Cardiac muscle cell (in vitro differentiated cells and primary cell): ENCODE data around the gene SCGB3A2. TPM values are rescaled to one million over a fixed set of nuclear protein-coding genes. Genes with fewer than 3 reads are reported as not detected.
A peak's percentile ranks its signal among the peaks of the same experiment; 100 is the strongest.

Experiments used
- DNase-seq, 2 donors: peaks; one replicate each; pipeline versions ENCODE4 v3.0.0 to v3.0.0-alpha.2; 2010 to 2017; ENCODE audit warnings: low read depth in 1 of 2, low spot score in 1 of 2
- H3K27ac ChIP-seq: fragments of 200-600 bp; sonication (generic); 2 replicates; pipeline ENCODE4 v1.5.1; 2016
- H3K27me3 ChIP-seq: fragments of 200-600 bp; sonication (generic); 2 replicates; pipeline ENCODE4 v1.6.0; 2016; ENCODE audit warnings: control low read depth
- H3K36me3 ChIP-seq: fragments of 200-600 bp; sonication (generic); 2 replicates; pipeline ENCODE4 v1.5.1; 2016; ENCODE audit warnings: control low read depth
- H3K4me1 ChIP-seq: fragments of 200-600 bp; sonication (generic); 2 replicates; pipeline ENCODE4 v1.8.1; 2017; ENCODE audit warnings: low read depth, mild to moderate bottlenecking, mixed run types
- H3K4me3 ChIP-seq: fragments of 200-600 bp; sonication (generic); 2 replicates; pipeline ENCODE4 v1.5.1; 2016; ENCODE audit warnings: mild to moderate bottlenecking
- H3K9me3 ChIP-seq: fragments of 200-600 bp; sonication (generic); 2 replicates; pipeline ENCODE4 v1.5.1; 2017; ENCODE audit warnings: low read depth, mild to moderate bottlenecking, control low read depth
- CTCF ChIP-seq: IDR thresholded peaks from 2 replicates; pipeline ENCODE4 v1.5.1; 2012; ENCODE audit warnings: low read depth, mild to moderate bottlenecking, low read length
- polyA plus RNA-seq: library from polyadenylated mRNA; unstranded; fragments of >200 nt; fragmentation: Nextera tagmentation; extraction: Ambion mirVana; gene quantifications from 2 replicates; pipeline ENCODE4 v1.2.1, GENCODE V29; 2016
- total RNA-seq: library from RNA; depleted of rRNA; stranded (reverse); fragments of >200 nt; gene quantifications from 2 replicates; pipeline ENCODE4 v1.2.3, GENCODE V29; 2016

SCGB3A2 gene
- total and polyA plus RNA-seq, 2 experiments from 2014 or later, result 0.37 TPM; not detected in 1

- no peaks in the 10 kb centered on the region for H3K9me3 ChIP-seq
- DNase-seq, result no peak
- peaks cover 31% of the 10 kb centered on the region for H3K27me3 ChIP-seq
- no peaks in the 10 kb centered on the region for H3K4me1 ChIP-seq
- H3K27ac ChIP-seq, result no peak overlapping the region
- no peaks in the 10 kb centered on the region for H3K36me3 ChIP-seq
- no peak overlapping the region for H3K4me3 ChIP-seq
- TF ChIP-seq CTCF, result no peak
These were observed 2.4 kb upstream of the SCGB3A2 start for GRCh38 chr5:147876141-147876540.

DNA sequence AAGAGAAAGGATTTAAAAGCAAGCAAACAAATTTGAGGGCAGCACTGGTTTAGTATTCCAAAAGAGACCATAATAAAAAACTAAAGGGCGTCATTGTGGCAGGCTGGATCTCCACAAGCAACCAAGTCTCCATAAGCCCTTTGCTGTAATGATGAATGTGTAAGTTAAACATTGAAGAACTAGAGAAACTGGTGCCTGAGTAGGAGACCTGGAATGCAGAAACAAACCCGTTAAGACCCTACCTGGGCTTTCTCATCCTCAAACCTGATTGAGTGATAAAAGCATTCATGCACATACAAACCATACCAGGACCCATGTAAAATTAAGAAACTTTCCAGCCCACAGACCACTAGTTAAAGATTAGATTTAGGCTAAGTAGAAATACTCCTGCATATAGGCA lies 1.9 kb upstream of the SCGB3A2 start:
- DNase-seq, result no peak
- no peak overlapping the region for H3K27ac ChIP-seq
- no peaks in the 10 kb centered on the region for H3K4me1 ChIP-seq
- H3K4me3 ChIP-seq, result no peak overlapping the region
- TF ChIP-seq CTCF, result no peak
- H3K36me3 ChIP-seq, result no peaks in the 10 kb centered on the region
- no peaks in the 10 kb centered on the region for H3K9me3 ChIP-seq
- H3K27me3 ChIP-seq, result peaks cover 29% of the 10 kb centered on the region

- H3K4me3 ChIP-seq, result no peak overlapping the region
- no peaks in the 10 kb centered on the region for H3K9me3 ChIP-seq
- no peak for TF ChIP-seq CTCF
- H3K27ac ChIP-seq, result no peak overlapping the region
- H3K27me3 ChIP-seq, result peaks cover under 1% of the 10 kb centered on the region
- H3K4me1 ChIP-seq, result peaks cover 9% of the 10 kb centered on the region
- DNase-seq, result no peak
- H3K36me3 ChIP-seq, result no peaks in the 10 kb centered on the region
These were observed 1.3 kb downstream of the SCGB3A2 start for GRCh38 chr5:147879784-147880183.

GRCh38 chr5:147880487-147880886 lies 2.0 kb downstream of the SCGB3A2 start:
- Histone ChIP-seq H3K36me3 (no peaks in the 10 kb centered on the region), H3K4me3 (no peak overlapping the region), H3K4me1 (peaks cover 9% of the 10 kb centered on the region), H3K27ac (no peak overlapping the region), H3K9me3 (no peaks in the 10 kb centered on the region), H3K27me3 (no peaks in the 10 kb centered on the region)
- DNase-seq, result no peak
- no peak for TF ChIP-seq CTCF

GRCh38 chr5:147882586-147883313 lies 4.2 kb downstream of the SCGB3A2 start:
- H3K36me3 ChIP-seq, result no peaks in the 10 kb centered on the region
- H3K27me3 ChIP-seq, result no peaks in the 10 kb centered on the region
- no peaks in the 10 kb centered on the region for H3K9me3 ChIP-seq
- TF ChIP-seq CTCF, result no peak
- H3K4me3 ChIP-seq, result no peak overlapping the region
- peak overlapping the region; percentile 80 for H3K27ac ChIP-seq
- H3K4me1 ChIP-seq, result peaks cover 9% of the 10 kb centered on the region
- peak; percentile 45 to 71 for DNase-seq
